H1 (cell line): ENCODE data around the gene DUSP10. TPM values are rescaled to one million over a fixed set of nuclear protein-coding genes. Genes with fewer than 3 reads are reported as not detected.
A peak's percentile ranks its signal among the peaks of the same experiment; 100 is the strongest.

Experiments
- CTCF ChIA-PET: fragments of 300-600 bp; sonication (Branson Sonifier 250); formaldehyde crosslinking; loops from one replicate; lab custom pipeline; 2021; ENCODE audit not compliant: partially characterized antibody; lab: Charles Lee
- POLR2A ChIA-PET: fragments of 300-600 bp; sonication (Branson Sonifier 250); formaldehyde crosslinking; loops from one replicate; lab custom pipeline; 2021; ENCODE audit warnings: inconsistent platforms; ENCODE audit not compliant: partially characterized antibody; lab: Charles Lee
- DNase-seq, 2 experiments: peaks; one replicate each; pipeline versions ENCODE4 v3.0.0 to v3.0.0-alpha.2; 2010 to 2022; ENCODE audit warnings: low spot score in 2 of 2, low read depth in 1 of 2, mixed read lengths in 1 of 2
- FAIRE-seq: peaks from 2 replicates; lab custom pipeline; 2011; peaks lifted over from hg19 to GRCh38; lab: Jason Lieb, UNC
- H2AFZ ChIP-seq: 2 replicates; pipeline ENCODE4 v1.8.1; 2012; ENCODE audit warnings: low read length, inconsistent platforms
- H2AK5ac ChIP-seq: 2 replicates; pipeline ENCODE4 v1.6.1; 2013; ENCODE audit warnings: low read depth, low read length
- H2BK120ac ChIP-seq: replicated peaks from 2 replicates; pipeline ENCODE3; 2013; ENCODE audit warnings: low read depth, low read length, inconsistent platforms
- H2BK12ac ChIP-seq: 2 replicates; pipeline ENCODE4 v1.6.1; 2013; ENCODE audit warnings: low read depth, low read length
- H2BK15ac ChIP-seq: 2 replicates; pipeline ENCODE4 v1.6.1; 2013; ENCODE audit warnings: low read length
- H2BK20ac ChIP-seq: 2 replicates; pipeline ENCODE4 v1.6.1; 2013; ENCODE audit warnings: low read length
- H2BK5ac ChIP-seq: 2 replicates; pipeline ENCODE4 v1.6.1; 2013; ENCODE audit warnings: low read depth, low read length
- H3K14ac ChIP-seq: 2 replicates; pipeline ENCODE4 v1.6.1; 2013; ENCODE audit warnings: inconsistent platforms; ENCODE audit not compliant: insufficient read length
- H3K18ac ChIP-seq: 2 replicates; pipeline ENCODE4 v1.6.1; 2013; ENCODE audit warnings: low read length; ENCODE audit errors: extremely low read depth
- H3K23ac ChIP-seq: 2 replicates; pipeline ENCODE4 v1.6.1; 2013; ENCODE audit warnings: inconsistent platforms; ENCODE audit not compliant: insufficient read length
- H3K23me2 ChIP-seq: 2 replicates; pipeline ENCODE4 v1.6.1; 2013; ENCODE audit warnings: low read depth, low read length
- H3K27ac ChIP-seq: 2 replicates; pipeline ENCODE4 v1.6.1; 2011; ENCODE audit warnings: low read depth, low read length, inconsistent platforms
- H3K27me3 ChIP-seq, 4 experiments: replicated peaks in 1 of 4; 1 replicate in 1 of 4; 2 replicates in 3 of 4; pipeline versions ENCODE4 v1.6.1 to v1.8.1; 2011 to 2013; ENCODE audit warnings: low read length in 3 of 4, mild to moderate bottlenecking in 3 of 4, inconsistent platforms in 2 of 4, mixed read lengths in 2 of 4, moderate library complexity in 1 of 4; ENCODE audit not compliant: control insufficient read depth in 3 of 4, insufficient read depth in 3 of 4; ENCODE audit errors: extremely low read depth in 1 of 4
- H3K36me3 ChIP-seq, 4 experiments: 2 replicates each; pipeline versions ENCODE4 v1.6.1 to v1.8.1; 2011 to 2013; ENCODE audit warnings: mild to moderate bottlenecking in 4 of 4, low read length in 3 of 4, moderate library complexity in 2 of 4, control low read depth in 1 of 4, inconsistent platforms in 1 of 4; ENCODE audit not compliant: insufficient read depth in 4 of 4, control insufficient read depth in 2 of 4
- H3K4ac ChIP-seq: replicated peaks from 2 replicates; pipeline ENCODE3; 2013; ENCODE audit warnings: low read length, low read depth, mixed read lengths, inconsistent platforms; ENCODE audit not compliant: insufficient read length
- H3K4me1 ChIP-seq, 4 experiments: replicated peaks in 1 of 4; 1 replicate in 1 of 4; 2 replicates in 3 of 4; pipeline versions ENCODE4 v1.6.1 to v1.8.1; 2011 to 2013; ENCODE audit warnings: low read length in 3 of 4, inconsistent platforms in 2 of 4, mixed read lengths in 1 of 4; ENCODE audit not compliant: insufficient read depth in 4 of 4, control insufficient read depth in 3 of 4
- H3K4me2 ChIP-seq, 2 experiments: 2 replicates each; pipeline versions ENCODE4 v1.6.1 to v1.8.1; 2011 to 2013; ENCODE audit warnings: low read depth in 2 of 2, low read length in 2 of 2, control low read depth in 1 of 2, inconsistent platforms in 1 of 2, mild to moderate bottlenecking in 1 of 2; ENCODE audit not compliant: insufficient read depth in 1 of 2
- H3K4me3 ChIP-seq, 4 experiments: fragments of 200-600, 300-600 bp in 1 of 4; sonication (generic), shearing (Covaris generic), sonication (Bioruptor Twin) in 1 of 4; 2 replicates each; pipeline versions ENCODE4 v1.5.1 to v1.8.1; 2011 to 2016; ENCODE audit warnings: low read length in 4 of 4, low read depth in 3 of 4, control low read depth in 2 of 4, inconsistent platforms in 2 of 4, mild to moderate bottlenecking in 2 of 4, mixed read lengths in 1 of 4, moderate library complexity in 1 of 4; ENCODE audit not compliant: insufficient read depth in 2 of 4; ENCODE audit errors: extremely low read depth in 1 of 4
- H3K56ac ChIP-seq: replicated peaks from 2 replicates; pipeline ENCODE3; 2013; ENCODE audit warnings: low read depth, mild to moderate bottlenecking, mixed read lengths, low read length, inconsistent platforms; ENCODE audit not compliant: insufficient read length
- H3K79me1 ChIP-seq: 2 replicates; pipeline ENCODE4 v1.6.1; 2013; ENCODE audit warnings: low read depth, low read length, control low read depth
- H3K79me2 ChIP-seq, 2 experiments: 2 replicates each; pipeline versions ENCODE4 v1.6.1 to v1.8.1; 2012 to 2013; ENCODE audit warnings: low read length in 2 of 2, mild to moderate bottlenecking in 2 of 2, inconsistent platforms in 1 of 2; ENCODE audit not compliant: insufficient read depth in 2 of 2, control insufficient read depth in 1 of 2
- H3K9ac ChIP-seq, 4 experiments: replicated peaks in 1 of 4; 1 replicate in 1 of 4; 2 replicates in 3 of 4; pipeline versions ENCODE4 v1.6.1 to v1.8.1; 2011 to 2013; ENCODE audit warnings: low read depth in 3 of 4, low read length in 3 of 4, control low read depth in 2 of 4, mild to moderate bottlenecking in 2 of 4, moderate library complexity in 2 of 4, inconsistent platforms in 1 of 4; ENCODE audit errors: extremely low read depth in 1 of 4
- H3K9me3 ChIP-seq, 2 experiments: 2 replicates each; pipeline versions ENCODE4 v1.6.1 to v1.8.1; 2012 to 2013; ENCODE audit warnings: mild to moderate bottlenecking in 2 of 2, moderate library complexity in 2 of 2, control low read depth in 1 of 2, inconsistent platforms in 1 of 2, low read depth in 1 of 2, low read length in 1 of 2, mixed read lengths in 1 of 2; ENCODE audit not compliant: insufficient read depth in 2 of 2
- H4K20me1 ChIP-seq, 2 experiments: replicated peaks in 1 of 2; 2 replicates each; pipeline versions ENCODE3 to v1.8.1; 2011 to 2013; ENCODE audit warnings: inconsistent platforms in 2 of 2, low read length in 2 of 2, mild to moderate bottlenecking in 1 of 2; ENCODE audit not compliant: insufficient read depth in 2 of 2, control insufficient read depth in 1 of 2
- H4K5ac ChIP-seq: 2 replicates; pipeline ENCODE4 v1.6.1; 2013; ENCODE audit warnings: low read length, low read depth, mixed read lengths, inconsistent platforms; ENCODE audit not compliant: insufficient read length
- H4K8ac ChIP-seq: 2 replicates; pipeline ENCODE4 v1.8.0; 2013; ENCODE audit warnings: mild to moderate bottlenecking, moderate library complexity, low read length, inconsistent platforms; ENCODE audit not compliant: insufficient read depth; ENCODE audit errors: extremely low read depth
- H4K91ac ChIP-seq: replicated peaks from 2 replicates; pipeline ENCODE3; 2013; ENCODE audit warnings: low read length, mixed read lengths, inconsistent platforms; ENCODE audit not compliant: insufficient read length
- BACH1 ChIP-seq: IDR thresholded peaks from 2 replicates; pipeline ENCODE4 v1.6.1; 2012; ENCODE audit warnings: low read length, improper control_type of control experiment
- EZH2 ChIP-seq: fragments of 200-600 bp; sonication (generic); IDR thresholded peaks from 2 replicates; pipeline ENCODE4 v1.7.1; 2012; ENCODE audit warnings: low read depth, mild to moderate bottlenecking, moderate library complexity, low read length, inconsistent platforms; ENCODE audit not compliant: severe bottlenecking
- SIRT6 ChIP-seq: IDR thresholded peaks from one replicate; pipeline ENCODE4 v1.7.1; 2012; ENCODE audit warnings: low read length, inconsistent platforms
- SUZ12 ChIP-seq: fragments of 200-600 bp; sonication (generic); IDR thresholded peaks from 2 replicates; pipeline ENCODE4 v1.6.1; 2012; ENCODE audit warnings: mild to moderate bottlenecking, inconsistent platforms, low read length, moderate library complexity, mixed read lengths
- WGBS, 2 experiments: shearing (Covaris generic) in 1 of 2; methylation state at CpG; one replicate each; pipeline versions ENCODE4 v1.1.6 to v1.1.7; 2013 to 2015; ENCODE audit warnings: low lambda C conversion rate in 2 of 2, mixed read lengths in 2 of 2, inconsistent platforms in 1 of 2, low coverage in 1 of 2, missing lambda C conversion rate in 1 of 2; ENCODE audit not compliant: insufficient replicate concordance in 2 of 2, insufficient coverage in 1 of 2, insufficient read length in 1 of 2; ENCODE audit errors: extremely low coverage in 1 of 2, missing lambda C conversion rate in 1 of 2; 5-methylcytosine and 5-hydroxymethylcytosine counted together
- polyA plus RNA-seq, 7 experiments: library from polyadenylated mRNA; depleted of rRNA in 3 of 7; stranded (reverse) in 5 of 7; unstranded in 2 of 7; fragments of >200 nt in 5 of 7; fragments of 200-250 nt in 2 of 7; gene quantifications; 1 replicate in 5 of 7; 2 replicates in 1 of 7; 4 replicates in 1 of 7; pipeline versions ENCODE4 v1.2.1 to v1.2.3, GENCODE V29; 2011 to 2013; ENCODE audit warnings: missing spikeins in 2 of 7, mixed read lengths in 2 of 7
- total RNA-seq: library from RNA; stranded (reverse); fragmentation: NEBNext Ultra II Directional; extraction: Animal tissue kit (Norgen Biotek cat#: 25700); gene quantifications from 2 replicates; pipeline ENCODE4 v1.2.1, GENCODE V29; 2021
- TF ChIP-seq, protein P1 (sequence below): IDR thresholded peaks from 2 replicates; pipeline ENCODE4 v1.6.1; 2012; ENCODE audit warnings: inconsistent platforms

DUSP10 gene
- total and polyA plus RNA-seq, 2 of the 8 experiments (the other 6 are each of a cell fraction or from before 2014, with no cell fraction given), result 1.2 TPM

DNA sequence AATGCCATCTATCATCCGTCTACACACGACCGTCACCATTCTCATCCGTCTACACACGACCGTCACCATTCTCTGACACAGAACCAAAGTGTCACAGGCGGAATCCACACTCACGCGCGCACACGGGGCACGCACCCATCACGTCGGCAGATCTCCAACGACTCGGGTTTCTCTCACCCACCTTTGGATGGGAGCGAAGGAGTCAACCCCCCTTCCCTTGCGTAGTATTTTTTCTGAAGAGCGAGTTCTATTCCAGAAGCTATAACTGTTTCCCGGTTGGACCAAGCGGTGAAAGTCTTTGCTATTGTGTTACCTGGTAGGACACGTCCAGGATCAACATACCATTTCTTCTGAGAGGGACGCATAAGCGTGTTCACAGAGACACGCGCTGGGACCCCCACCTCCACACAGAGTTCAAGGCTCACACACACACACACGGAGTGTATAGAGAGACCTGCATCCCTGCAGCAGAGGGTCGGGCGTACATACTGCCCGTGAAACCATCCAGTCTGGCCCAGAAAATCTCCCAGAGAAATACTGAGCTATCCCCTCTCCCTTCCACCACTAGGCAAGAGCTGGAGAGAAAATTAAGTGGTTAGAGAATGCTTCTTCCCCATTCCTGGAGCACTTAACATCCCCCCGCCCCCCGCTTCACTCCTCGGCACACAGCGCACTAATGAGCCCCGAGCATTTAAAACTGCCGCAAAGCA is 741 bp downstream of the DUSP10 start:
- H4K8ac ChIP-seq, result no peak overlapping the region
- POLR2A ChIA-PET, result interaction anchor here (0.6 to 3.0 kb wide), 8 partner anchors 9 to 646 kb away, joined by 3 to 13 read pairs (median 4); no protein-coding TSS in a partner anchor
- H4K20me1 ChIP-seq, result peaks cover 0 to 7% of the 10 kb centered on the region in 2 experiments
- no peak overlapping the region for H2BK5ac ChIP-seq
- no peaks in the 10 kb centered on the region for H3K79me1 ChIP-seq
- H3K4me1 ChIP-seq, result peaks cover 5 to 13% (median 8%) of the 10 kb centered on the region in 4 experiments
- peaks cover 15% of the 10 kb centered on the region for H3K23me2 ChIP-seq
- no peak overlapping the region for H4K5ac ChIP-seq
- TF ChIP-seq BACH1 (no peak), SIRT6 (no peak), EZH2 (peak; percentile 57), SUZ12 (peak; percentile 31; the same call in 1 of the 2 replicates)
- TF ChIP-seq, protein P1, sequence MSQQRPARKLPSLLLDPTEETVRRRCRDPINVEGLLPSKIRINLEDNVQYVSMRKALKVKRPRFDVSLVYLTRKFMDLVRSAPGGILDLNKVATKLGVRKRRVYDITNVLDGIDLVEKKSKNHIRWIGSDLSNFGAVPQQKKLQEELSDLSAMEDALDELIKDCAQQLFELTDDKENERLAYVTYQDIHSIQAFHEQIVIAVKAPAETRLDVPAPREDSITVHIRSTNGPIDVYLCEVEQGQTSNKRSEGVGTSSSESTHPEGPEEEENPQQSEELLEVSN, result no peak
- WGBS, 2 experiments, result 7% methylated on average over 34 of the region's 36 CpGs; no CpG with 5 or more reads in 1 of the 2 experiments
- peak overlapping the region; percentile 78 to 95 (median 86) for H3K4me3 ChIP-seq
- no peak overlapping the region; the same call in 1 of the 2 replicates for H2BK12ac ChIP-seq
- peaks cover 6 to 27% (median 23%) of the 10 kb centered on the region in 4 experiments for H3K27me3 ChIP-seq
- no peaks in the 10 kb centered on the region for H3K9me3 ChIP-seq
- peak overlapping the region; percentile 51; the same call in 1 of the 2 replicates for H3K18ac ChIP-seq
- no peak overlapping the region for H2BK15ac ChIP-seq
- CTCF ChIA-PET, result interaction anchor here (0.6 to 1.9 kb wide), 12 partner anchors 16 to 430 kb away, joined by 3 to 6 read pairs (median 4); no protein-coding TSS in a partner anchor
- no peak overlapping the region for H2BK120ac ChIP-seq
- no peak overlapping the region for H3K14ac ChIP-seq
- H4K91ac ChIP-seq, result no peak overlapping the region
- no peak overlapping the region for H3K27ac ChIP-seq
- no peaks in the 10 kb centered on the region for H3K79me2 ChIP-seq
- no peaks in the 10 kb centered on the region for H3K36me3 ChIP-seq
- H3K9ac ChIP-seq, result peak overlapping the region; percentile 9 to 75 (median 44); a peak in 4 of 7 replicates
- H3K23ac ChIP-seq, result no peak overlapping the region
- DNase-seq (no peak), FAIRE-seq (no peak)
- no peak overlapping the region for H3K56ac ChIP-seq
- peak overlapping the region; percentile 91 to 99 for H3K4me2 ChIP-seq
- no peak overlapping the region for H2BK20ac ChIP-seq
- no peak overlapping the region for H3K4ac ChIP-seq
- H2AK5ac ChIP-seq, result no peak overlapping the region
- peak overlapping the region; percentile 86 for H2AFZ ChIP-seq
